WTC11 (cell line): ENCODE results near the gene ANGPTL4.

ENCODE experiments used
- CTCF ChIP-seq: fragments of 200-600 bp; IDR thresholded peaks from 2 replicates; pipeline ENCODE4 v1.8.0; 2022; ENCODE audit warnings: antibody characterized with exemption
- ELF4 ChIP-seq: sonication (generic); formaldehyde crosslinking; IDR thresholded peaks from 2 replicates; pipeline ENCODE4 v1.8.1; 2022; ENCODE audit warnings: low read depth, mild to moderate bottlenecking, moderate library complexity, missing genetic modification reagents
- FOXJ3 ChIP-seq: sonication (generic); formaldehyde crosslinking; IDR thresholded peaks from 2 replicates; pipeline ENCODE4 v1.9.0; 2021; ENCODE audit warnings: missing genetic modification reagents, mild to moderate bottlenecking, borderline replicate concordance
- FOXP1 ChIP-seq: sonication (generic); formaldehyde crosslinking; IDR thresholded peaks from 2 replicates; pipeline ENCODE4 v1.8.0; 2022; ENCODE audit warnings: missing genetic modification reagents, mild to moderate bottlenecking, moderate library complexity, borderline replicate concordance
- GTF2I ChIP-seq: fragments of 250-450 bp; sonication (Bioruptor Pico); conservative IDR thresholded peaks from 2 replicates; pipeline ENCODE4 v1.4.0; 2021; ENCODE audit warnings: mild to moderate bottlenecking
- MXD4 ChIP-seq: fragments of 250-450 bp; sonication (Bioruptor Pico); IDR thresholded peaks from 2 replicates; pipeline ENCODE4 v1.8.0; 2021; ENCODE audit warnings: mild to moderate bottlenecking, moderate library complexity, borderline replicate concordance
- NFYB ChIP-seq: sonication (generic); formaldehyde crosslinking; conservative IDR thresholded peaks from 2 replicates; pipeline ENCODE4 v1.8.0; 2022; ENCODE audit warnings: low read depth, missing genetic modification reagents
- NR2C2 ChIP-seq: sonication (generic); formaldehyde crosslinking; IDR thresholded peaks from 2 replicates; pipeline ENCODE4 v1.8.0; 2022; ENCODE audit warnings: mild to moderate bottlenecking, missing genetic modification reagents
- PRDM15 ChIP-seq: sonication (generic); formaldehyde crosslinking; IDR thresholded peaks from 2 replicates; pipeline ENCODE4 v1.8.0; 2022; ENCODE audit warnings: missing genetic modification reagents
- PREB ChIP-seq: sonication (generic); formaldehyde crosslinking; IDR thresholded peaks from 2 replicates; pipeline ENCODE4 v1.8.1; 2022; ENCODE audit warnings: mild to moderate bottlenecking, missing genetic modification reagents, moderate library complexity, borderline replicate concordance
- ZBTB43 ChIP-seq: sonication (generic); formaldehyde crosslinking; IDR thresholded peaks from 2 replicates; pipeline ENCODE4 v1.8.1; 2023; ENCODE audit warnings: mild to moderate bottlenecking, missing genetic modification reagents
- ZNF138 ChIP-seq: sonication (generic); formaldehyde crosslinking; conservative IDR thresholded peaks from 2 replicates; pipeline ENCODE4 v1.8.1; 2022; ENCODE audit warnings: mild to moderate bottlenecking, moderate library complexity, missing genetic modification reagents
- ZNF671 ChIP-seq: fragments of 250-450 bp; sonication (Bioruptor Pico); IDR thresholded peaks from 2 replicates; pipeline ENCODE4 v1.8.0; 2021; ENCODE audit warnings: mild to moderate bottlenecking

GRCh38 chr19:8367327-8368001 is 3.5 kb downstream of the ANGPTL4 start:
- TF ChIP-seq CTCF (no peak), FOXP1 (CRISPR knock-in tag) (no peak), ZBTB43 (CRISPR knock-in tag) (no peak), PRDM15 (CRISPR knock-in tag) (no peak), GTF2I (CRISPR knock-in tag) (no peak), FOXJ3 (no peak), PREB (CRISPR knock-in tag) (no peak), ELF4 (CRISPR knock-in tag) (no peak), MXD4 (CRISPR knock-in tag) (no peak), NFYB (CRISPR knock-in tag) (no peak), ZNF671 (CRISPR knock-in tag) (no peak), NR2C2 (0 out of 2 replicates have a peak, but pooled peaks have one; percentile 12), ZNF138 (CRISPR knock-in tag) (no peak)
